SK-MEL-5 (cell line): ENCODE results near the gene PRKCZ. TPM values are rescaled to one million over a fixed set of nuclear protein-coding genes. Genes with fewer than 3 reads are reported as not detected.
"Not testable (repeated sequence)": the region's sequence is repeated elsewhere in the genome, so short reads cannot be mapped to it uniquely, and the experiment has no call there.

Experiments
- DNase-seq: peaks from one replicate; pipeline ENCODE4 v3.0.0-alpha.2; 2016; ENCODE audit warnings: low read depth, low spot score
- in situ Hi-C: cut with HindIII; loops from 2 replicates; pipeline ENCODE4 v1.10.0; 2016; ENCODE audit warnings: low sequenced_read_pairs, high pct_unique_total_duplicates, low pct_unique_long_range_greater_than_20kb
- total RNA-seq: library from RNA; depleted of rRNA; stranded (reverse); fragments of >200 nt; shearing (Covaris generic); gene quantifications from 2 replicates; pipeline ENCODE4 v1.2.3, GENCODE V29; 2014

Gene PRKCZ
- total RNA-seq, 1 experiment from 2014 or later: 19.8 TPM

DNA sequence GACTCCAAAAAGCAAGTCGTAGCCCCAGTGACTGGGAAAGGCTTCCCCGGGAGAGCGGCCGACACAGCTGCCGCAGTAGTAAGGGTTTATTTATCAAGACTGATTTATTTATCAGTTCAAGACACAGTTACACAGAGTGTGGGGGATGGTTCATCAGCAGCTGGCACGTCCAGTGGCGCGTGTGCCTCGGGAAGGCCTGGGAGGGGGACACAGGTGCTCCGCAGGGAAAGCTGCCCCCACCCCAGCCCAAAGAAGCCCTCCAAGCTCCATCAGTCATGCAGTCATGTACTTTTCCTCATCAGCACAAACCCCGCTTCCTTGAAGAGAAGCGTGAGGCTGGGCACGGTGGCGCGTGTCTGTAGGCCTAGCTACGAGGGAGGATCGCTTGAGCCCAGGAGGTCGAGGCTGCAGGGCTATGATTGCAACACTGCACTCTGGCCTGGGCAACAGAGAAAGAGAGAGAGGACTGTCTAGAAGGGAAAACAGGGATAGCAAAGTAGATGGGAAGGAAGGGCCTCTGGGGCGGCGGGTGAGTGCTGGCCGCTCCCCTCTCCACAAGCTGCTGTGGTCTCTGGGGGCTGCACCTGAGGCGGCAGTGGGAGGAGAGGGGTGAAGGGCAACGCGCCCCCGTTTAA, 53.2 kb downstream of the PRKCZ start:
- in situ Hi-C loops: no loop called here
- DNase-seq: no peak

DNA sequence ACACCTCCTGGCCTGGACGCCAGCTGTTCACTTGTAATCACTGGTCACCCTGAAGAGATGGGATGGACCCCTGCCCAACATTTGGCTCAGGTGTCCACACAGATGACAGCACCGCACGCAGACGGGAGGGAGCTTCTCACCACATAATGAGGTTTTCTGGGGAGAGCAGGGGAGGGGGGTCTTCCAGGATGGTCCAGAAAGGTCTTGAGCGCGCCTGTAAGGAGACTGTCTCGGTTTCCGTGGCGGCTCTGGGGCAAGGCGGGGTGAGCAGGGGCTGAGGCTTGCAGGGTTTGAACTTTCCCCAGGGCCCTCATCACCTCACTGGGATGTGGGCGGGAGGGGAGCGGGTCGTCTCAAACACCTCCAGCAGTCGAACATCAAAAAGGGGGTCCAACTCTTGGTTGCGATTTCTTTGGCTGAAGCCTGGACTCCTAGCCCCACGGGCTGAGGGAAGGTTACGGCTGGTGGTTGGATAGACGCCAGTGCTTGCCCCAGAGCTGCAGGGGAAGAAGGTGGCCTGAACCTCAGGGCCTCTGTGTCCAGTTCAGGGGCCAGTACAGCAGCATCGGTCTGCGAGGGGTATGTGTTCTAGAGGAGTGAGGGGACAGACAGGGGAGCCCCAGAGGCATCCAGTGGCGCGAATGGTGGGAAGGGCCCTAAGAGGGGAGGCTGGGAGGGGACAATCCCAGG, 53.8 kb downstream of the PRKCZ start:
- no peak for DNase-seq
- in situ Hi-C loops: no loop called here

GRCh38 chr1:2104621-2105427, 54.6 kb downstream of the PRKCZ start:
- in situ Hi-C loops: no loop called here
- DNase-seq: no peak

GRCh38 chr1:2105781-2106524, 55.7 kb downstream of the PRKCZ start:
- no peak for DNase-seq
- in situ Hi-C loops: no loop called here

DNA sequence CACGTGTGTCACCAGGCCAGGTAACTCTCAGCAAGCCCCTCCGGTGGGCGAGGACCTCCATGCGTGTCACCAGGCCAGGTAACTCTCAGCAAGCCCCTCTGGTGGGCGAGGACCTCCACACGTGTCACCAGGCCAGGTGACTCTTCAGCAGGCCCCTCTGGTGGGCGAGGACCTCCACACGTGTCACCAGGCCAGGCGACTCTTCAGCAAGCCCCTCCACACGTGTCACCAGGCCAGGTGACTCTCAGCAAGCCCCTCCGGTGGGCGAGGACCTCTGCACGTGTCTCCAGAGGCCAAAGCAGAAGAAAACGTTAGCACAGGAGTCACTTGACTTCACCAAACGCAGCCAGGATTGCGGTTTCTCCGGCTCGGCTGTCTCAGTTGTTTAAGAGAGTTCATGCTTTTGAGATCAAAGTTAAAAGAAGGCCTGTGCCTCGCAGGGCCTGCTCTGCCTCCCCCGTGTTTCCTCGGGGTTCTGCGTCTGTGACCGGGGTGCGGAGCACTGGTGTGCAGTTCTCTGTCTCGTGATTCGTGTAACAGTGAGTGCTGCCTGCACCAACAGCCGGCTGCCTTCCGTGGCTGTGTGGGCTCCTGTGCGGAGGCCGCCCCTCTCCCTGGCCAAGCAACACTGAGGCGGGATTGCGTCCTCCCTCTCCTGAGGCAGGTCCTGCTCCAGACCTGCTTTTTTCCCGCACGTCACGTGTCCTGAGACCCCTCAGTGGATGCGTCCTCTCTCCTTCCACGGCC, 56.6 kb downstream of the PRKCZ start:
- DNase-seq: no peak
- in situ Hi-C loops: no loop called here

DNA sequence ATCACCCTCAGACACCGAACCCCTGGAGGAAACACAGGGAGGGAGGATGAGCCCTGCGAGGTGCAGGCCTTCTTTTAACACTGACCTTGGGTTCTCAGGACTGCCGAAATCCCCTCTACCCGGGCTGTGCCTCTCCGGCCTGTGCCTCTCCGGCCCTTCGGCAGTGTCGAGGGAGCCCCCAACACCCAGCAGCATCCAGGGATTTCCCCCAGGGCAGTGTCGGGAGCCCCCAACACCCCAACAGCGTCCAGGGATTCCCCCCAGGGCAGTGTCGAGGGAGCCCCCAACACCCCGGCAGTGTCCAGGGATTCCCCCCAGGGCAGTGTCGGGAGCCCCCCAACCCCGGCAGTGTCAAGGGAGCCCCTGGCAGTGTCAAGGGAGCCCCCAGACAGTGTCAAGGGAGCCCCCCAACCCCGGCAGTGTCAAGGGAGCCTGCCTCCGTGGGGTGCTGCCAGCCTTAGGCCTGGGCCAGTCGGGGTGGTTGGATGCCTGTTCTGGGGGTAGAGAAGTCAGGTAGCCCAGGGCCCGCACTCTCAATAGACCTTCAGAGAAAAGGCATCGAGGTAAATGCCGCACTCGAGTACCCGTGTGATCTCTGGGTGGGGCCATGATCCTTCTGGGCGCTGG, 57.5 kb downstream of the PRKCZ start:
- in situ Hi-C loops: no loop called here
- no peak for DNase-seq

DNA sequence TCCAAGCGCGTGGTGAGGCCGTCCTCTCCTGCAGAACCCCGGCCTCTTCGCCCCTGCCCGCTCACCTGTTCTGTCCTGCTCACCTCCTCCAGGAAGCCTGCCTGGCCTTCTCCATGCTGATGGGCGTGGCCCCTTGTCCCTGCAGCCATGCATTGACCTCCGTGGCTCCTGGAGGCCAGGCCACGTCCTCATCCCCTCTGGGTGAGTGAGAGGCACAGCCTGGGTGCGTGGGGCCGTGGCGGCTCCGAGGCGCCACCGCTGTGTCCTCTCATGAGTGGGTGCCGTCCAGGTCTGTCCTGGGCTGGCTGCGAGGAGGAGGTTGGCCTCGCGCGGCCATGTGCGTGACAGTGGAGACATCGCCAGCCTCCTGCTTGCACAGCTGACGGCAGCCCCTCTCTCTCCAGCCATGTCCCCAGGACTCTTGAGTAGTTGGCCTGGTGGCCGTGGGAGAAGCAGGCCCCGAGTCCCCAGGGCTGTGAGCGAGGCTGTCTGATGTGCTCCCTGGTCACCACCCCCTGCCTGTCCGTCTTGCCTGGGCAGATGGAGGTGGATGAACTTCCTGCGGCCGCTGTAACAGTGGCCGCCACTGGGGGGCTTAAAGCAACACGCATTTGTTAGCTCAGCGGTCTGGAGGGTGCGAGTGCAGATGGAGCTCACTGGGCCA, 58.1 kb downstream of the PRKCZ start:
- peak; percentile 59 for DNase-seq
- in situ Hi-C loops: no loop called here

GRCh38 chr1:2108877-2109580, 58.8 kb downstream of the PRKCZ start:
- in situ Hi-C loops: no loop called here
- DNase-seq: no peak

GRCh38 chr1:2109581-2110021, 59.4 kb downstream of the PRKCZ start:
- in situ Hi-C loops: no loop called here
- DNase-seq: no peak

- DNase-seq: no peak
- in situ Hi-C loops: no loop called here
Measured at GRCh38 chr1:2110191-2110737, 60.1 kb downstream of the PRKCZ start.

DNA sequence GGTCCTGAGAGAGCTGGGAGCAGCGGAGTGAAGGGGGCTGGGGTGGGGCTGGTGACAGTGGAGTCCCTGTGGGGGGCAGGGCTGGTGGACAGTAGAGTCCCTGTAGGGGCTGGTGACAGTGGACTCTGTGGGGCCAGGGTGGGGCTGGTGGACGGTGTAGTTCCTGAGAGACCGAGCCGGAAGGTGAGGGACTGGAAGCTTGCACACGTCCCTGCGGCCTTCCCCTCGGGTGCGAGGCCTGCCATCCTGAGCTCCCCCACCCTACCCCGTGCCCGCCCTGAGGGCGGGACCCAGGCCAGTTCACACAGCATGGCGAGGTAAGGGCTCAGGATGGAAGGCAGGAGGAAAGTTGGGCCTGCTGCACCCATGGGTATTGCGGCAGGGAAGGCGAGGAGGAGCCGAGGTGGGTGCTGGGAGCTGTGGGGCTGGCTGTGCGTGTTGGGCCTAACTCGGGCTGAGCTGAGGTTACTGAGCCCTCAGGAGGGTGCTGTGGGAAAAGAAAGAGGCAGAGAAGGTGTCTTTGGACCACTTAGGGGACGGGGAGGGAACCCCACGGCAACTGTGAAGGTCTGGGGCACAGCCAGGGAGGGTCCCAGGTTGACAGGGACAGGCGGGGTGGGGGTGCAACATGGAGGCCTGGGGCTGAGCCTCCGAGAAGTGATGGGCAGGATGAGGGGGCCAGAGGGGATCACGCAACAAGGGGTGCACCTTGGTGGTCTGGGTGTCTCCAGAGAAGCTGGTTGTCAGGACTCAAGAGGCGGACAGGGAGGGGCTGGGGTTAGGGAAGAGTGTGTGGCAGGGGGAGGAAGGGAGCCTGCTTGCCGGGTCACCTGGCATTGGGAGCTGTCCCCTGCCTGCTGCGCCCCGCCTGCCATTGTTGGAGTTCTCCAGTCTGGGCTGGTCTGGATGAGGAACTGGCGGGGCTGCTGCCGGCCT, 60.8 kb downstream of the PRKCZ start:
- in situ Hi-C loops: no loop called here
- no peak for DNase-seq

DNA sequence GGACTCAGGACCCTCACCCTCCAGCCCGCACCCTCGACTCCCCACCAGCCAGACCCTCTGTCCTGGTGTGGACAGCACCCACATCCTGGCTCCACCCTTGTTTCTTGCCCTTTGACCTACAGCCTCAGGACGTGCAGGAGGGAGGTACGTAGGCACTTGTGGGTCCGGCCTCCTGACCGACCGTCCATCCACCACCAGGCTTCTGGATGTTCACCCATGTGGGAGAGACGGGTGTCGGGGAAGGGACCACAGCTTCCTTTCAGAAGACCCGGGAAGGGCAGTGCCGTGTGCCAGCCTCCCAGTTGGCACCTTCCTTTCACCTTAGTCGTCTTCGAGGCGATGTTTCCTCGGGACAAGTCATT, 61.4 kb downstream of the PRKCZ start:
- no peak for DNase-seq

GRCh38 chr1:2112280-2112701, 62.1 kb downstream of the PRKCZ start:
- DNase-seq: no peak
- in situ Hi-C loops: no loop called here

More for the DNA sequence above, 61.4 kb downstream of the PRKCZ start:
- in situ Hi-C loops: no loop called here

- DNase-seq: no peak
- in situ Hi-C loops: no loop called here
Measured at GRCh38 chr1:2113620-2114135, 63.5 kb downstream of the PRKCZ start.

- in situ Hi-C loops, DNase-seq: not testable (repeated sequence)
Measured at GRCh38 chr1:2114635-2115007, 64.4 kb downstream of the PRKCZ start.
